Stimulated activated CD4-positive, alpha-beta T cell treated with anti-CD3 and anti-CD28 coated beads, Interleukin-15, amount 100 ng/mL, for 48 hours (primary cell): ENCODE measurements around the gene ATG4B.

Experiments
- DNase-seq, 2 donors: peaks; one replicate each; pipeline ENCODE4 v3.0.0-alpha.2; 2020; ENCODE audit warnings: low read depth in 2 of 2

ATG4B gene

DNA sequence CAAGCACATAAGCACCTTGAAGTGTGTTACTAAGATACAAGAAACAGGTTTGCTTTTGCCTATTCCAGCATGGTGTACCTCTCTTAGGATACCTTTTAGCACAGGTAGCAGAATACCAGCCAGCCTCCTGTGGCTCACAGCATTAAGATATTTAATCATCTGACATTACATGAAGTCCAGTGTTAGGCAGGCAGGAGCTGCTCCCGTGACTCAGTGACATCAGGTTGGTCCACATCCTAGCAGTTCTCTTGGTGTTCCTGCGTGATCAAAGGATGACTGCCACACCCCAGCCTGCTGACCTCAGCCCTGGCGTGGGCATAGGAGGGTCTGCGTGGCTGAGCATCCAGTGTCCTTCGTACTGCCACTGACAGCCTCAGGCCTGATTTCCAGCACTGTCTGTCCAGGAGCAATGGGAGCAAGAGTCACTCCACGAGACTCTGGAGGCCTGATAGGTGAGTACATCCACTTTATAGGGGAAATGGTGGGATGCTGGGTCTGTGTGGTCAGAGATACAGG lies 52.8 kb downstream of the ATG4B start:
- no peak for DNase-seq

GRCh38 chr2:241692448-241692847 lies 55.0 kb downstream of the ATG4B start:
- DNase-seq = no peak

GRCh38 chr2:241695651-241696050 lies 58.2 kb downstream of the ATG4B start:
- no peak for DNase-seq

- DNase-seq = no peak
Observed at GRCh38 chr2:241701149-241701398, 63.6 kb downstream of the ATG4B start.

DNA sequence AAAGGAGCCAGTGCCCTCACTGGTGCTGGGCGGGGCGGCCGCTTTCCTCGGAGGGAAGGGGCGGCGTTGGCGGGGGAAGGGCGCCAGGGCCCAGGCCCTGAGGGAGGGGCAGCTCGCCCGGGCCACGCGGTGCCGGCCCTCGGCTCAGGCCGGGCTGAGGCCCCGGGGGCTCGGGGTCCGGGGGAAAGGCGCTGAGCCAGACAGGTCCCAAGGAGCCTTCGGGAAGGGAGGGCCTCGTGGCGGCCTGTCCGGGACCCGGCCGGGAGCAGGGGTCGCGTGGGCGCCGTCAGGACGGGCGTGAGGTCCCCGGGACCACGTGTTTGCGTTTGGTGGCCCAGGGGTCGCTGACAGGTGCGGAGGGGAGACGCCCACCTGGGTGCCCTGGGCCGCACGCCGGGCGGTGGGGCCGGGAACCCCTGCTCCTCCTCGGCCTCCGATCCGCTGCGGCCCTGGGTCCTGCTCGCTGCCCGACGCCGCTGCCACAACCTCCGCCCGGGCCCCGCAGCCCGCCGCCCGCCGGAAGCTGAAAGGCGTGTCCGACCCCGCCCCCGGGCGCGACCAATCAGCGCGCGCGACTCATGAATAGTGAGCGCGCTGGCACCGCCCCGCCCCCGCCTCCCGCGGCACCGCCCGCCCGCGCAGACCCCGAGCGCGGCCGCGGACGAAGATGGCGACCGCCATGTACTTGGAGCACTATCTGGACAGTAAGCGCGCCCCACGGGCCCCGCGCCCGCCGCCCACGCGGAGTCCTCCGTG lies 64.1 kb downstream of the ATG4B start, which contains the start of gene ING5:
ING5 (plus strand) TSS at position 641 of the 756 bp plus-strand sequence; CDS start at position 668, 27 bp downstream.
- peak; percentile 92 to 96 for DNase-seq

- DNase-seq = peak; percentile 82 to 87
Observed at GRCh38 chr2:241702155-241703031, 64.9 kb downstream of the ATG4B start.

- DNase-seq = no peak
Observed at GRCh38 chr2:241703032-241703604, 65.6 kb downstream of the ATG4B start.

DNA sequence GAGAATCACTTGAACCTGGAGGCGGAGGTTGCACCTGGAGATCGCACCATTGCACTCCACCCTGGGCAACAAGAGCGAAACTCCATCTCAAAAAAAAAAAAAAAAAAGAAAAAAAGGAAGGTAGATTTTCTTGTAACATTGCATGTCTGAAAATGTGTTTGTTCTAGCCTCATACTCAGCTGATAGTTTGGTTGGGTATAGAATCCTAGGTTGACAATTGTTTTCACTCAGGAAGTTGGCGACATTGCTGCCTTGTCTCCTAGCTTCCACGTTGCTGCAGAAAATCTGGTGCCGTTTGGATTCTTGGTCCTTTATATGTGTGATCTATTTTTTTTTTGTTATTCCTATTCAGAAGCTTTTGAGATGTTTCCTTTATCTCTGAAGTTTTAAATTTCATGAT lies 69.0 kb downstream of the ATG4B start:
- no peak for DNase-seq

DNA sequence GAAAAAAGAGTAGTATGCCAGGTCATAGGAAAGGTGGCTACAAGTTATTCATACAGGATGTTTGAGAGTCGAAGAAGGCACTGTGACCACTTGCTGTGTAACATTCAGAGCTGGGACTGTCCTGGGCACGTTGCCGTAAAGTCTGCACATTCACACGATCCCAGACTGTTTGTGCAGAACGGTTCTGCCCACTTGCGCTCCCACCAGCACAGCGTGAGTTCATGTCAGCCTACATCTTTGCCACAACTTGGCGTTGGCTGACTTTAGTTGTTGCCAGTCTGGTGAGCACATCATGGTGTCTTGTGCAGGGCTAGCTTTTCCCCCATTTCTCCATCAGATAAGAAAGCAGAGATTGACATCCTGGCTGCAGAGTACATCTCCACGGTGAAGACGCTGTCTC lies 71.4 kb downstream of the ATG4B start:
- DNase-seq = no peak

- no peak for DNase-seq
Observed at GRCh38 chr2:241719093-241719492, 81.6 kb downstream of the ATG4B start.

DNA sequence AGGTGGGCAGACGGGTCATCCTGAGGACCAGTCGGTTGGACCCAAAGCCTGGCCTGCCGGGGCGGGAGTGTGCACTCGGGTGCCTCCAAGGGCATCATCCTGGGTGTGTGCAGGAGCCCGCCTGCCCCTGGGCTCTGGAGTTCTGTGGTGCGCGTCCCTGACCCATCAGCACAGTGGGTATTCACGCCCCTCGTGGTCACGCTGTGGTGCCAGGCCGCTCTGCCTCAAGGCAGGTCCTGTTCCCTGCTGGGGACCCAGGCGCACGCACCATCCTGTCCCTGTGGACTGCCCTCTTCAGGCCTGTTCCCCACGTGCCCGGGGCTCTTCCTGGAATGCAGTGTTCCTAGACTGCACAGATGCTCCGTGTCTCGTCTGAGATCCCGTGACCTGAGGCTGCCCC lies 82.6 kb downstream of the ATG4B start:
- no peak for DNase-seq

DNA sequence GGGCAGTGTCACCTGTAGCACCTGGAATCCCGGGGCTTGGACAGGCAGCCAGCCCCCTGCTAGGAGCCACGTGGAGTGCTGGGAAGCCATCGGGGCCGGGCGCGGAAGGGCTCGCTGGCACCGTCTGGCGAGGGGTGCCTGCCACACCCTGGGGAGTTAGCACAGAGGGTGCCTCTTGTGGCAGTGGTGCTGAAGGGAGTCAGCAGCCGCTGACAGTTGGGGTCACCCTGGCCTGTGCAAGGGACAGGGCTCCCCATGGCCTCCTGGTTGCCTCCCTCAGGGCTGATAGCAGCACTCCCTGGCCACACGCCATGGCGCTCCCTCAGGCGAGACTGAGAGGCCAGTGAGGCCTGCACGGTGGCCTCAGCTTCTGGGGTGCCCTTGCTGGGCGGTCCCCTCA lies 83.1 kb downstream of the ATG4B start:
- DNase-seq = no peak

DNA sequence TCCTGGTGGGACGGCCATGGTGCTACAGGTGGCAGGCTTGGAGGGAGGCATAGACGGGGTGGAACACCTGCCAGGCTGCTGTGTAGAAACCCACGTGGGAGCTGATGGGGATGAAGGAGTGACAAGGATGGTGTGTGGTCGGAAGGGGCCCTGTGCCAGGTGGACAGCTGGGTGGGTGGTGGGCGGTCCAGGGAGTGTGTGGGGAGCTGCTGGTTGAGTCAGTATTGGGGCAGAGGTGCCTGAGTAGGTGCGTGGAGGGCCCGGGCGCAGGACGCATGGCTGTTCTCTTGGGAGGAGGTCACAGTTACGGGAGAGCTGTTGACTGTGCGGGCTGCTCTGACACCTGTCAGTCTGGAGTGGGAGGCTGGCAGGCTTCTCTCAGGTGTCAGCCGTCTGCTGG lies 84.4 kb downstream of the ATG4B start:
- DNase-seq = no peak

GRCh38 chr2:241722896-241723454 lies 85.5 kb downstream of the ATG4B start:
- no peak for DNase-seq
